Endothelial cell of umbilical vein (primary cell): ENCODE results near the gene GPR18. TPM values are rescaled to one million over a fixed set of nuclear protein-coding genes. Genes with fewer than 3 reads are reported as not detected.

Experiments used
- BruUV-seq: library from RNA; stranded (reverse); fragments of 400-500 nt; replicated peaks from 2 replicates; lab custom pipeline; 2021; lab: Mats Ljungman, UMichigan
- CTCF ChIA-PET: fragments of 300-600, 350-600 bp; sonication (Branson Sonifier 250); formaldehyde crosslinking; loops from one replicate; lab custom pipeline; 2021; ENCODE audit warnings: antibody characterized with exemption, inconsistent platforms; lab: Charles Lee
- POLR2A ChIA-PET: fragments of 300-600, 350-600 bp; sonication (Branson Sonifier 250); formaldehyde crosslinking; loops from one replicate; lab custom pipeline; 2021; ENCODE audit warnings: antibody characterized with exemption, inconsistent platforms; lab: Charles Lee
- DNase-seq: peaks from one replicate; pipeline ENCODE4 v3.0.0-alpha.2; 2011; ENCODE audit warnings: low read depth, low spot score
- FAIRE-seq: peaks from 2 replicates; lab custom pipeline; 2011; peaks lifted over from hg19 to GRCh38; lab: Jason Lieb, UNC
- H2AFZ ChIP-seq: 2 replicates; pipeline ENCODE4 v1.6.0; 2012; ENCODE audit warnings: low read depth, low read length, control low read depth, inconsistent platforms
- H3K27ac ChIP-seq: 2 replicates; pipeline ENCODE4 v1.5.1; 2011; ENCODE audit warnings: low read depth, mild to moderate bottlenecking, control low read depth, low read length, moderate library complexity; ENCODE audit not compliant: insufficient read depth
- H3K27me3 ChIP-seq, 2 experiments: 2 replicates each; pipeline versions ENCODE4 v1.6.0 to v1.6.1; 2011; ENCODE audit warnings: low read length in 2 of 2, mixed read lengths in 1 of 2; ENCODE audit not compliant: control insufficient read depth in 2 of 2, insufficient read depth in 2 of 2
- H3K36me3 ChIP-seq, 2 experiments: 2 replicates in 1 of 2; 3 replicates in 1 of 2; pipeline ENCODE4 v1.5.1; 2011; ENCODE audit warnings: low read length in 2 of 2, mild to moderate bottlenecking in 1 of 2, moderate library complexity in 1 of 2; ENCODE audit not compliant: control insufficient read depth in 2 of 2, insufficient read depth in 2 of 2; ENCODE audit errors: extremely low read depth in 1 of 2
- H3K4me1 ChIP-seq: 3 replicates; pipeline ENCODE4 v1.5.1; 2011; ENCODE audit warnings: mild to moderate bottlenecking, low read length; ENCODE audit not compliant: control insufficient read depth, insufficient read depth; ENCODE audit errors: extremely low read depth
- H3K4me2 ChIP-seq: 2 replicates; pipeline ENCODE4 v1.6.1; 2011; ENCODE audit warnings: low read length, control low read depth, mixed read lengths; ENCODE audit not compliant: insufficient read depth
- H3K4me3 ChIP-seq, 3 experiments: fragments of 200-600 bp in 1 of 3; sonication (generic), shearing (Covaris generic) in 1 of 3; replicated peaks in 1 of 3; 2 replicates each; pipeline ENCODE4 v1.5.1; 2011 to 2016; ENCODE audit warnings: control low read depth in 3 of 3, low read length in 3 of 3, mild to moderate bottlenecking in 2 of 3, inconsistent platforms in 1 of 3, low read depth in 1 of 3, moderate library complexity in 1 of 3; ENCODE audit not compliant: insufficient read depth in 1 of 3
- H3K79me2 ChIP-seq: 2 replicates; pipeline ENCODE4 v1.6.0; 2012; ENCODE audit warnings: low read length, inconsistent platforms; ENCODE audit not compliant: control insufficient read depth, insufficient read depth
- H3K9ac ChIP-seq: replicated peaks from 2 replicates; pipeline ENCODE3; 2011; ENCODE audit warnings: low read length, control low read depth; ENCODE audit not compliant: insufficient read depth; ENCODE audit errors: extremely low read depth
- H3K9me1 ChIP-seq: replicated peaks from 3 replicates; pipeline ENCODE4 v1.6.0; 2011; ENCODE audit warnings: mild to moderate bottlenecking, low read length; ENCODE audit not compliant: control insufficient read depth, insufficient read depth; ENCODE audit errors: extremely low read depth
- H3K9me3 ChIP-seq: replicated peaks from 2 replicates; pipeline ENCODE4 v1.5.1; 2012; ENCODE audit warnings: low read length, inconsistent platforms; ENCODE audit not compliant: control insufficient read depth, insufficient read depth
- H4K20me1 ChIP-seq: replicated peaks from 2 replicates; pipeline ENCODE3; 2011; ENCODE audit warnings: mild to moderate bottlenecking, low read length; ENCODE audit not compliant: control insufficient read depth, insufficient read depth; ENCODE audit errors: extremely low read depth
- CTCF ChIP-seq, 2 donors: IDR thresholded peaks; 1 replicate in 1 of 2; 2 replicates in 1 of 2; pipeline ENCODE4 v1.5.1; 2011; ENCODE audit warnings: low read length in 2 of 2, mild to moderate bottlenecking in 2 of 2, moderate library complexity in 2 of 2, control low read depth in 1 of 2, inconsistent platforms in 1 of 2, low read depth in 1 of 2; ENCODE audit not compliant: insufficient read depth in 1 of 2; ENCODE audit errors: extremely low read depth in 1 of 2
- FOS ChIP-seq: IDR thresholded peaks from 2 replicates; pipeline ENCODE4 v1.6.1; 2011; ENCODE audit warnings: mild to moderate bottlenecking, low read length, moderate library complexity, borderline replicate concordance; ENCODE audit not compliant: insufficient read depth
- GATA2 ChIP-seq: IDR thresholded peaks from 2 replicates; pipeline ENCODE4 v1.7.0; 2011; ENCODE audit warnings: low read depth, mild to moderate bottlenecking, moderate library complexity, mixed read lengths, low read length; ENCODE audit not compliant: insufficient read length, insufficient read depth
- JUN ChIP-seq: IDR thresholded peaks from 2 replicates; pipeline ENCODE4 v1.6.1; 2011; ENCODE audit warnings: borderline replicate concordance, low read depth; ENCODE audit not compliant: insufficient read length, insufficient read depth
- MAX ChIP-seq: IDR thresholded peaks from 2 replicates; pipeline ENCODE4 v1.6.1; 2011; ENCODE audit not compliant: insufficient read depth, insufficient read length
- MYC ChIP-seq: IDR thresholded peaks from one replicate; pipeline ENCODE4 v1.6.1; 2011; ENCODE audit warnings: mild to moderate bottlenecking, low read depth, low read length
- POLR2A ChIP-seq: IDR thresholded peaks from 2 replicates; pipeline ENCODE4 v1.6.1; 2012; ENCODE audit warnings: low read depth, mild to moderate bottlenecking, control low read depth, low read length
- dilution Hi-C: fragments of 300-500 bp; cut with MboI; formaldehyde crosslinking; loops from one replicate; pipeline ENCODE4 v1.15.0; 2019; ENCODE audit warnings: low sequenced_read_pairs; ENCODE audit not compliant: extremely low pct_ligation_motif_present
- intact Hi-C: fragments of 100-400 bp; cut with micrococcal nuclease; formaldehyde crosslinking; loops from one replicate; pipeline ENCODE4 v1.10.0; 2022
- polyA plus RNA-seq, 4 experiments: library from polyadenylated mRNA; depleted of rRNA in 3 of 4; stranded (reverse) in 3 of 4; unstranded in 1 of 4; fragments of >200 nt; gene quantifications; 2 replicates each; pipeline versions ENCODE4 v1.2.1 to v1.2.3, GENCODE V29; 2011 to 2012; ENCODE audit warnings: missing spikeins in 1 of 4
- total RNA-seq: library from RNA; stranded (reverse); gene quantifications from 2 replicates; pipeline ENCODE4 v1.2.3, GENCODE V29; 2021

Gene GPR18
- total and polyA plus RNA-seq, 2 donors (not counting 3 experiments of a cell fraction or from before 2014, with no cell fraction given), result not detected

GRCh38 chr13:99246100-99246499 is 12.1 kb downstream of the GPR18 start:
- DNase-seq (no peak), FAIRE-seq (no peak)
- TF ChIP-seq JUN (no peak), MAX (no peak), FOS (no peak)
- ChIA-PET CTCF (interaction anchor here (1.5 kb wide), 1 partner anchor 11 kb away, joined by 3 read pairs; no protein-coding TSS in a partner anchor), POLR2A (no interaction called here)
- H3K4me3 ChIP-seq, result no peak overlapping the region
- no peak overlapping the region for H3K9ac ChIP-seq
- H3K27ac ChIP-seq, result no peak overlapping the region
- dilution Hi-C loops (no loop called here), intact Hi-C loops (no loop called here)
- H3K27me3 ChIP-seq, result no peaks in the 10 kb centered on the region
- no peaks in the 10 kb centered on the region for H4K20me1 ChIP-seq
- no TSS peak for BruUV-seq
- H3K9me1 ChIP-seq, result no peaks in the 10 kb centered on the region
- no peaks in the 10 kb centered on the region for H3K79me2 ChIP-seq
- no peaks in the 10 kb centered on the region for H3K4me1 ChIP-seq
- no peak overlapping the region for H2AFZ ChIP-seq
- H3K4me2 ChIP-seq, result no peak overlapping the region
- no peaks in the 10 kb centered on the region for H3K9me3 ChIP-seq
- H3K36me3 ChIP-seq, result no peaks in the 10 kb centered on the region

DNA sequence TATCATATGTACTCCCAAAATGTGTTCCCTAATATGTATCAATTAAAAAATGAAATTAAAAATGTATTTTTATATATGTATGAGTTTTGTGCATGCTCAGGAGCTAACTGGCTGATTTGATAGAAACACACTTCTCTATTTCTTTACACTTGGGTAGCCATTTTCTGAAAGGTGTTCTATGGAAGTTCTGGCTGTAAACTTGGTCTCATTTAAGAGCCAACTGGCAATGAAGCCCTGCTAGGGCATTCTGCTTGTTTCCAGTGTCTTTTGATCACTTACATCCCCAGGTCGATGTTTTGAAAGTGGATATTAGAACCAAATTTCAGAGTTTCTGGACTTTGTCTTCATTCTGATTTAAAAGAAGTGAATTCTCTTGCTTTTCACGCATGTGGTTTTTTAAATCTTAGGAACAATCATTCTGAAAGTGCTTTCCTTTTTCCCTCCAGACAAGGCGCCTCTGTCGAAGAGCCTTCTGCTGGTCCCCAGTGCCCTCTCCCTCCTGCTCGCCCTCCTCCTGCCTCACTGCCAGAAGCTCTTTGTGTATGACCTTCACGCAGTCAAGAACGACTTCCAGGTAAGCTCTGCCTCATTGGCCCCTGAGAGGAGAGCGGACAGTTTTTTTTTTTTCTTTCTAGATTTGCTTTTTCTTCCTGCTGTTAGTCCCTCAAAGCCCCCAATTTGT is 20.1 kb downstream of the GPR18 start:
- no peaks in the 10 kb centered on the region for H4K20me1 ChIP-seq
- ChIA-PET CTCF (no interaction called here), POLR2A (no interaction called here)
- no peak overlapping the region for H3K27ac ChIP-seq
- BruUV-seq, result no TSS peak
- dilution Hi-C loops, result no loop called here
- H3K27me3 ChIP-seq, result no peaks in the 10 kb centered on the region
- TF ChIP-seq JUN, result no peak
- no peak for TF ChIP-seq MAX
- TF ChIP-seq MYC, result no peak
- TF ChIP-seq GATA2, result no peak
- TF ChIP-seq POLR2A, result no peak
- TF ChIP-seq CTCF (IDR thresholded peaks at IDR 0.05; ENCODE audit: extremely low read depth in 1 of 2, insufficient read depth in 1 of 2, low read depth in 1 of 2, low read length in 2 of 2), result no peak
- intact Hi-C loops, result no loop called here
- no peak overlapping the region for H2AFZ ChIP-seq
- DNase-seq, result no peak
- H3K36me3 ChIP-seq, result peaks cover 0 to 4% of the 10 kb centered on the region in 2 experiments
- H3K4me3 ChIP-seq, result no peak overlapping the region
- no peaks in the 10 kb centered on the region for H3K4me1 ChIP-seq
- H3K9ac ChIP-seq, result no peak overlapping the region
- H3K9me1 ChIP-seq, result no peaks in the 10 kb centered on the region
- no peaks in the 10 kb centered on the region for H3K9me3 ChIP-seq
- no peak overlapping the region for H3K4me2 ChIP-seq
- H3K79me2 ChIP-seq, result peaks cover 4% of the 10 kb centered on the region
- no peak for FAIRE-seq
